ENCODE measurements around the gene CIT. TPM values are rescaled to one million over a fixed set of nuclear protein-coding genes. Genes with fewer than 3 reads are reported as not detected.

CIT gene
- total and polyA plus RNA-seq, 2 donors (not counting 1 experiment from before 2014, with no cell fraction given) = 6.8 to 25.4 TPM

- Histone ChIP-seq H3K27ac (ENCODE audit: insufficient read depth, low read length) (no peak overlapping the region), H2AFZ (ENCODE audit: low read length) (no peak overlapping the region), H3K9me3 (ENCODE audit: control insufficient read depth, insufficient read depth, low read depth, low read length) (no peaks in the 10 kb centered on the region), H3K36me3 (ENCODE audit: control insufficient read depth, insufficient read depth, low read length) (peaks cover 15% of the 10 kb centered on the region), H4K20me1 (ENCODE audit: control insufficient read depth, extremely low read depth, insufficient read depth, low read length) (no peaks in the 10 kb centered on the region), H3K4me3 (replicated peaks in 1 of 4; ENCODE audit: control extremely low read depth in 1 of 4, insufficient read depth in 1 of 4, low read depth in 3 of 4, low read length in 4 of 4) (no peak overlapping the region), H3K4me1 (ENCODE audit: control insufficient read depth, extremely low read depth, insufficient read depth, low read length) (no peaks in the 10 kb centered on the region), H3K79me2 (ENCODE audit: control insufficient read depth, insufficient read depth, low read length) (no peaks in the 10 kb centered on the region), H3K27me3 (ENCODE audit: control insufficient read depth, insufficient read depth, low read length) (no peaks in the 10 kb centered on the region), H3K4me2 (ENCODE audit: extremely low read depth, insufficient read depth, low read length) (no peak overlapping the region), H3K9ac (ENCODE audit: insufficient read depth, low read length) (no peak overlapping the region)
- no peak for TF ChIP-seq EZH2 (IDR thresholded peaks at IDR 0.05; ENCODE audit: low read length, missing control alignments)
- TF ChIP-seq, protein P1, sequence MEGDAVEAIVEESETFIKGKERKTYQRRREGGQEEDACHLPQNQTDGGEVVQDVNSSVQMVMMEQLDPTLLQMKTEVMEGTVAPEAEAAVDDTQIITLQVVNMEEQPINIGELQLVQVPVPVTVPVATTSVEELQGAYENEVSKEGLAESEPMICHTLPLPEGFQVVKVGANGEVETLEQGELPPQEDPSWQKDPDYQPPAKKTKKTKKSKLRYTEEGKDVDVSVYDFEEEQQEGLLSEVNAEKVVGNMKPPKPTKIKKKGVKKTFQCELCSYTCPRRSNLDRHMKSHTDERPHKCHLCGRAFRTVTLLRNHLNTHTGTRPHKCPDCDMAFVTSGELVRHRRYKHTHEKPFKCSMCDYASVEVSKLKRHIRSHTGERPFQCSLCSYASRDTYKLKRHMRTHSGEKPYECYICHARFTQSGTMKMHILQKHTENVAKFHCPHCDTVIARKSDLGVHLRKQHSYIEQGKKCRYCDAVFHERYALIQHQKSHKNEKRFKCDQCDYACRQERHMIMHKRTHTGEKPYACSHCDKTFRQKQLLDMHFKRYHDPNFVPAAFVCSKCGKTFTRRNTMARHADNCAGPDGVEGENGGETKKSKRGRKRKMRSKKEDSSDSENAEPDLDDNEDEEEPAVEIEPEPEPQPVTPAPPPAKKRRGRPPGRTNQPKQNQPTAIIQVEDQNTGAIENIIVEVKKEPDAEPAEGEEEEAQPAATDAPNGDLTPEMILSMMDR (conservative IDR thresholded peaks at IDR 0.05 in 1 of 2, IDR thresholded peaks at IDR 0.05 in 1 of 2; ENCODE audit: low read depth in 1 of 2, low read length in 2 of 2) = no peak
- DNase-seq (ENCODE audit: low read depth in 2 of 2) = no peak
These were observed 190.8 kb downstream of the CIT start for GRCh38 chr12:119686355-119686754.

DNA sequence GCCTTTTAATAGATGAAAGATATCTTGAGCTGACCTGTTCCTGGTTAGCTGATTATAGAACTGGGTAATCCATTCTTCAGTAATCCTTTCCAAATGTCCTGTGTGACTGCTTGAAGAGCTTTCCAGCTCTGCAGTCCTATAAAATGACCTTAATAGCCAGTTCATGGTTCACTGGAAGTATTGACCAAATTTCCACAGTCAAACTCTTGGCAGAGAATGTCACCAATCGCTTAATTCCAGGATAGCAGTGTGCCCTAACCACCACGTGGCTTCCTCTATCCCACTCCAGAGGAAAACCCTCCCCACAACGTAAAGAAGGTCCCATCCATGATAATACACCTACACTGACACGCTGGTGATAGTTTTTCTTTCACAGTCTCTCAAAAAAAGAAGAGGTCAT, 191.7 kb downstream of the CIT start:
- Histone ChIP-seq H3K4me2 (ENCODE audit: extremely low read depth, insufficient read depth, low read length) (no peak overlapping the region), H3K27me3 (ENCODE audit: control insufficient read depth, insufficient read depth, low read length) (no peaks in the 10 kb centered on the region), H3K4me3 (replicated peaks in 1 of 4; ENCODE audit: control extremely low read depth in 1 of 4, insufficient read depth in 1 of 4, low read depth in 3 of 4, low read length in 4 of 4) (no peak overlapping the region), H3K4me1 (ENCODE audit: control insufficient read depth, extremely low read depth, insufficient read depth, low read length) (no peaks in the 10 kb centered on the region), H3K9me3 (ENCODE audit: control insufficient read depth, insufficient read depth, low read depth, low read length) (no peaks in the 10 kb centered on the region), H3K27ac (ENCODE audit: insufficient read depth, low read length) (no peak overlapping the region), H2AFZ (ENCODE audit: low read length) (no peak overlapping the region), H3K36me3 (ENCODE audit: control insufficient read depth, insufficient read depth, low read length) (peaks cover 15% of the 10 kb centered on the region), H4K20me1 (ENCODE audit: control insufficient read depth, extremely low read depth, insufficient read depth, low read length) (no peaks in the 10 kb centered on the region), H3K79me2 (ENCODE audit: control insufficient read depth, insufficient read depth, low read length) (no peaks in the 10 kb centered on the region), H3K9ac (ENCODE audit: insufficient read depth, low read length) (no peak overlapping the region)
- TF ChIP-seq, protein P1 (conservative IDR thresholded peaks at IDR 0.05 in 1 of 2, IDR thresholded peaks at IDR 0.05 in 1 of 2; ENCODE audit: low read depth in 1 of 2, low read length in 2 of 2) = no peak
- no peak for TF ChIP-seq EZH2 (IDR thresholded peaks at IDR 0.05; ENCODE audit: low read length, missing control alignments)
- no peak for DNase-seq (ENCODE audit: low read depth in 2 of 2)

- Histone ChIP-seq H2AFZ (ENCODE audit: low read length) (peak overlapping the region; percentile 27), H4K20me1 (ENCODE audit: control insufficient read depth, extremely low read depth, insufficient read depth, low read length) (no peaks in the 10 kb centered on the region), H3K36me3 (ENCODE audit: control insufficient read depth, insufficient read depth, low read length) (peaks cover 18% of the 10 kb centered on the region), H3K79me2 (ENCODE audit: control insufficient read depth, insufficient read depth, low read length) (no peaks in the 10 kb centered on the region), H3K9me3 (ENCODE audit: control insufficient read depth, insufficient read depth, low read depth, low read length) (no peaks in the 10 kb centered on the region), H3K4me2 (ENCODE audit: extremely low read depth, insufficient read depth, low read length) (no peak overlapping the region), H3K27me3 (ENCODE audit: control insufficient read depth, insufficient read depth, low read length) (no peaks in the 10 kb centered on the region), H3K27ac (ENCODE audit: insufficient read depth, low read length) (no peak overlapping the region), H3K4me1 (ENCODE audit: control insufficient read depth, extremely low read depth, insufficient read depth, low read length) (no peaks in the 10 kb centered on the region), H3K9ac (ENCODE audit: insufficient read depth, low read length) (no peak overlapping the region), H3K4me3 (replicated peaks in 1 of 4; ENCODE audit: control extremely low read depth in 1 of 4, insufficient read depth in 1 of 4, low read depth in 3 of 4, low read length in 4 of 4) (no peak overlapping the region)
- TF ChIP-seq EZH2 (IDR thresholded peaks at IDR 0.05; ENCODE audit: low read length, missing control alignments) = no peak
- TF ChIP-seq, protein P1 (conservative IDR thresholded peaks at IDR 0.05 in 1 of 2, IDR thresholded peaks at IDR 0.05 in 1 of 2; ENCODE audit: low read depth in 1 of 2, low read length in 2 of 2) = no peak
- DNase-seq (ENCODE audit: low read depth in 2 of 2) = peak in 1 of 2 donors; percentile 36
These were observed 192.3 kb downstream of the CIT start for GRCh38 chr12:119684711-119685369.

Data from fibroblast of lung (primary cell).